Stimulated activated CD4-positive, alpha-beta T cell treated with anti-CD3 and anti-CD28 coated beads, Interleukin-15, amount 100 ng/mL, for 48 hours (primary cell): ENCODE data around the gene EXOC8.

ENCODE experiments used
- DNase-seq, 2 donors: peaks; one replicate each; pipeline ENCODE4 v3.0.0-alpha.2; 2020; ENCODE audit warnings: low read depth in 2 of 2

The EXOC8 gene

GRCh38 chr1:231337472-231338269, at the start of gene EXOC8:
Gene EXOC8 (minus strand): TSS chr1:231337852. CDS start chr1:231337745, 107 bp downstream.
- DNase-seq, result peak; percentile 89 to 91

- no peak for DNase-seq
Observed at GRCh38 chr1:231386466-231386865, 48.8 kb upstream of the EXOC8 start.

- DNase-seq, result no peak
Observed at GRCh38 chr1:231385416-231385748, 47.7 kb upstream of the EXOC8 start.

- DNase-seq, result no peak
Observed at GRCh38 chr1:231384696-231385415, 47.2 kb upstream of the EXOC8 start.

GRCh38 chr1:231383159-231383860, 45.7 kb upstream of the EXOC8 start:
- no peak for DNase-seq

GRCh38 chr1:231382426-231382825, 44.8 kb upstream of the EXOC8 start:
- no peak for DNase-seq

- no peak for DNase-seq
Observed at GRCh38 chr1:231381729-231382128, 44.1 kb upstream of the EXOC8 start.

- DNase-seq, result no peak
Observed at GRCh38 chr1:231376875-231377549, 39.4 kb upstream of the EXOC8 start.

GRCh38 chr1:231376101-231376500, 38.4 kb upstream of the EXOC8 start:
- DNase-seq, result no peak

- DNase-seq, result no peak
Observed at GRCh38 chr1:231374394-231374793, 36.7 kb upstream of the EXOC8 start.

- no peak for DNase-seq
Observed at GRCh38 chr1:231372501-231372900, 34.8 kb upstream of the EXOC8 start.

GRCh38 chr1:231369282-231369681, 31.6 kb upstream of the EXOC8 start:
- DNase-seq, result no peak

GRCh38 chr1:231364192-231364591, 26.5 kb upstream of the EXOC8 start:
- no peak for DNase-seq

- DNase-seq, result no peak
Observed at GRCh38 chr1:231363624-231364023, 26.0 kb upstream of the EXOC8 start.

GRCh38 chr1:231362325-231362724, 24.7 kb upstream of the EXOC8 start:
- DNase-seq, result no peak

- DNase-seq, result no peak
Observed at GRCh38 chr1:231359113-231359512, 21.5 kb upstream of the EXOC8 start.

GRCh38 chr1:231357831-231358354, 20.2 kb upstream of the EXOC8 start:
- no peak for DNase-seq

GRCh38 chr1:231357187-231357772, 19.6 kb upstream of the EXOC8 start:
- no peak for DNase-seq

- DNase-seq, result no peak
Observed at GRCh38 chr1:231355171-231355570, 17.5 kb upstream of the EXOC8 start.

- no peak for DNase-seq
Observed at GRCh38 chr1:231354330-231355020, 16.8 kb upstream of the EXOC8 start.

- DNase-seq, result no peak
Observed at GRCh38 chr1:231353086-231353485, 15.4 kb upstream of the EXOC8 start.
